Subcutaneous abdominal adipose tissue (tissue), 5 donors: Measurements from ENCODE around the gene OR1L6.

Source experiments
- H3K27ac ChIP-seq: one replicate; pipeline ENCODE4 v1.7.0; 2013; ENCODE audit warnings: low read depth, mild to moderate bottlenecking, inconsistent platforms, low read length, moderate library complexity
- H3K27me3 ChIP-seq, 5 donors: one replicate each; pipeline ENCODE4 v1.7.0; 2013; ENCODE audit warnings: low read length in 5 of 5, inconsistent platforms in 1 of 5; ENCODE audit not compliant: control insufficient read depth in 5 of 5, insufficient read depth in 4 of 5
- H3K36me3 ChIP-seq, 5 donors: one replicate each; pipeline ENCODE4 v1.7.0; 2013; ENCODE audit warnings: low read length in 5 of 5; ENCODE audit not compliant: control insufficient read depth in 5 of 5, insufficient read depth in 5 of 5
- H3K4me1 ChIP-seq, 5 donors: one replicate each; pipeline ENCODE4 v1.7.0; 2013; ENCODE audit warnings: low read length in 5 of 5, mild to moderate bottlenecking in 3 of 5, moderate library complexity in 1 of 5; ENCODE audit not compliant: control insufficient read depth in 5 of 5, insufficient read depth in 5 of 5
- H3K4me3 ChIP-seq, 5 donors: one replicate each; pipeline ENCODE4 v1.7.0; 2013; ENCODE audit warnings: low read length in 5 of 5, low read depth in 1 of 5
- H3K9ac ChIP-seq, 5 donors: one replicate each; pipeline ENCODE4 v1.7.0; 2013; ENCODE audit warnings: low read length in 5 of 5, mild to moderate bottlenecking in 4 of 5, moderate library complexity in 3 of 5
- H3K9me3 ChIP-seq, 5 donors: one replicate each; pipeline ENCODE4 v1.7.0; 2013; ENCODE audit warnings: low read length in 5 of 5; ENCODE audit not compliant: control insufficient read depth in 5 of 5
- donor health status: healthy.
- donor health status: healthy.
- donor health status: healthy.
- donor health status: healthy.
- donor health status: healthy.

The OR1L6 gene

DNA sequence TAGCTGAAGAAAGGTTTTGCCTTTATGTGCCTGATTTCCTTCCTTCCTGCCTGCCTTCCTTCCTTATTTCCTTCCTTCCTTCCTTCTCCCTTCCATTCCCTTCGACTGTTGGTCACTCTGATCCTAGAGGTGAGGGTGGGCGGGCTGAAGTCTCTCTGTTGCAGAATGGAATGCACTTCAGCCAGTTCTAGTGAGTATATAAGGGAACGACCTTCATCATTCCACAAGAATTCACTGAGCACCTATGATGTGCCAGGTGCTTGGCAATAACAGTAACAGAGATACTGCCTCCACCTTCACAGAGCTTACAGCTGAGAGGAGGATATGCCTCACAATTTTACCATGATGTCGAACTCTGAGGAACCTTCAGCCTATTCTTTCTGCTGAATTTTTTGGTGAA, 37.9 kb downstream of the OR1L6 start:
- Histone ChIP-seq H3K4me3 (no peak overlapping the region), H3K4me1 (no peaks in the 10 kb centered on the region), H3K27me3 (peaks cover 0 to 2% (median 0%) of the 10 kb centered on the region in 5 donors), H3K36me3 (peaks cover 0 to 3% (median 0%) of the 10 kb centered on the region in 5 donors), H3K9me3 (peaks cover 0 to 2% (median 0%) of the 10 kb centered on the region in 5 donors), H3K9ac (no peak overlapping the region), H3K27ac (no peak overlapping the region)

DNA sequence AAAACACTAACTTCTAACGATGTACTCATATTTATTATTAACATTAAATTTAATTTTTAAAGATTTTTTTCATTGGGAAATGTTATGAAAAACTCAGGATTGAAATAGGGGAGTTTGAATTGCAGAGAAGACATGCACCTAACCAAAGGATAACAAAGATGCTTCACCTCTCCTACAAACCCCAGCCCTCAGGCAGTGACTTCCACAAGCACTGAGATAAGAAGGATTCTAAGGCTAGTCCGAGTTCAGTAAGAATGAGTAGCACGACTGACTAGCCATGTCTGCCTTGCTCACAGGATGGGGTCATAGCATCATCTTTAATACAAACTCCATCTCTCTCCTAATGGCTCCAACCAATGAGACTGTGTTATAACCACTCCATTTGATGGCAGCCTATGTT, 39.6 kb downstream of the OR1L6 start:
- Histone ChIP-seq H3K36me3 (peaks cover 0 to 3% (median 0%) of the 10 kb centered on the region in 5 donors), H3K27me3 (peaks cover 0 to 2% (median 0%) of the 10 kb centered on the region in 5 donors), H3K4me1 (no peaks in the 10 kb centered on the region), H3K9ac (no peak overlapping the region), H3K27ac (no peak overlapping the region), H3K4me3 (no peak overlapping the region), H3K9me3 (no peaks in the 10 kb centered on the region)

DNA sequence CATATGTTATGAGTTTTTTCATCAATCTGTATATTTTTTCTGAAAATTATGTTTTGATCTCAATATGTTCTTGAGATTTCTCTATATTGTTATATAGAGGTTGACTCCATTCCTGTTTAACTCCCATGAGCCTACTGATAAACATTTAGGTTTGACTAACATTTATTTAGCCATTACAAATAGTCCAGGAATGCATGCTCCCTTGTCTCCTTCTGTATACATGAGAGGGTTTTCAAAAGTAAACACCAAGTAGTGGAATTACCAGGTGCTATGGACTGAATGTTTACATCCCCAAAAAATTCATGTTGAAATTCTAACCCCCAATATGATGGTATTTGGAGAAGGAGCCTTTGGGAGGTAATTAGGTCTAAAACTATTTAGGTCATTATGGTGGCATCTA, 43.2 kb downstream of the OR1L6 start:
- Histone ChIP-seq H3K4me1 (no peaks in the 10 kb centered on the region), H3K4me3 (no peak overlapping the region), H3K27me3 (no peaks in the 10 kb centered on the region), H3K9ac (no peak overlapping the region), H3K27ac (no peak overlapping the region), H3K36me3 (peaks cover 0 to 6% (median 3%) of the 10 kb centered on the region in 5 donors), H3K9me3 (no peaks in the 10 kb centered on the region)

DNA sequence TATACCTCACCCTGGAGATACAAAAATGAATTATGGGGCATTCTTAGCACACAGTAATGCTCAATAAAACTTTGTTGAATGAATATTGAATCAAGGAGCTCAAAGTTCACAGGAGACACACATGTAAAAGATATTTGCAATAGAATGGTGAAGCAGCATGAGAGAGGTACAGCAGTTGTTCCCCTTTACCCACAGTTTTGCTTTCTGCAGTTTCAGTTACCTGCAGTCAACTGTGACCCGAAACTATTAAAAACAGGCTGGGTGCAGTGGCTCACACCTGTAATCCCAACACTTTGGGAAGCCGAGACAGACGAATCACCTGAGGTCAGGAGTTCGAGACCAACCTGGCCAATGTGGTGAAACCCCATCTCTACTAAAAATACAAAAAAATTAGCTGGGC, 44.2 kb downstream of the OR1L6 start:
- Histone ChIP-seq H3K27ac (no peak overlapping the region), H3K4me3 (no peak overlapping the region), H3K27me3 (no peaks in the 10 kb centered on the region), H3K9ac (no peak overlapping the region), H3K9me3 (no peaks in the 10 kb centered on the region), H3K4me1 (no peaks in the 10 kb centered on the region), H3K36me3 (peaks cover 0 to 6% (median 3%) of the 10 kb centered on the region in 5 donors)

DNA sequence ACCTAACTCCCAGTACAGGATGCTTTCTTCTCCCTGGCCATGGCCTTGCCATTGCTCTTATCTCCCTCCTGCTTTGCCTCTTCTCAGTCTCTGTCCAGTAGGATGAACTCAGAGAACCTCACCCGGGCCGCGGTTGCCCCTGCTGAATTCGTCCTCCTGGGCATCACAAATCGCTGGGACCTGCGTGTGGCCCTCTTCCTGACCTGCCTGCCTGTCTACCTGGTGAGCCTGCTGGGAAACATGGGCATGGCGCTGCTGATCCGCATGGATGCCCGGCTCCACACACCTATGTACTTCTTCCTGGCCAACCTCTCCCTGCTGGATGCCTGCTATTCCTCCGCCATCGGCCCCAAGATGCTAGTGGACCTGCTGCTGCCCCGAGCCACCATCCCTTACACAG, 46.7 kb downstream of the OR1L6 start, which contains the start of gene OR5C1:
Gene OR5C1 (plus strand): TSS at position 103 of the 400 bp plus-strand sequence. CDS start 0 bp downstream, at position 103.
- peaks cover 0 to 6% (median 3%) of the 10 kb centered on the region in 5 donors for H3K36me3 ChIP-seq
- no peaks in the 10 kb centered on the region for H3K4me1 ChIP-seq
- no peaks in the 10 kb centered on the region for H3K9me3 ChIP-seq
- H3K27me3 ChIP-seq: no peaks in the 10 kb centered on the region
- H3K9ac ChIP-seq: no peak within 1 kb of the TSS
- no peak within 1 kb of the TSS for H3K27ac ChIP-seq
- no peak within 1 kb of the TSS for H3K4me3 ChIP-seq

DNA sequence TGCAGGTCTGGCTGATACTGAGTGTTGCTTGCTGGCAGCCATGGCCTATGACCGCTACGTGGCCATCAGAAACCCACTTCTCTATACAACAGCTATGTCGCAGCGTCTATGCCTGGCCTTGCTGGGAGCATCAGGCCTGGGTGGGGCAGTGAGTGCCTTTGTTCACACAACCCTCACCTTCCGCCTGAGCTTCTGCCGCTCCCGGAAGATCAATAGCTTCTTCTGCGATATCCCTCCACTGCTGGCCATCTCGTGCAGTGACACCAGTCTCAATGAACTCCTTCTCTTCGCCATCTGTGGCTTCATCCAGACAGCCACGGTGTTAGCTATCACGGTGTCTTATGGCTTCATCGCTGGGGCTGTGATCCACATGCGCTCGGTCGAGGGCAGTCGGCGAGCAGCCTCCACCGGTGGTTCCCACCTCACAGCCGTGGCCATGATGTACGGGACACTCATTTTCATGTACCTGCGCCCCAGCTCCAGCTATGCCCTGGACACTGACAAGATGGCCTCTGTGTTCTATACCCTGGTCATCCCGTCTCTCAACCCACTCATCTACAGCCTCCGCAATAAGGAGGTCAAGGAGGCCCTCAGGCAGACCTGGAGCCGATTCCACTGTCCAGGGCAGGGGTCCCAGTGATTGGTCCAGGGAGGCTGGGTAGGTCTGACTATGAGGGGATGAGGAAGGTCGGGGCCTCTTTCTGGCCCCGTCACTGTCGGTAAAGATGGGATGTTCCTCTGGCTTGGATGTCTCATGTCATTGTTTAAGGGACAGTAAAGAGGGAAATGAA, 47.3 kb downstream of the OR1L6 start:
- Histone ChIP-seq H3K4me3 (no peak overlapping the region), H3K36me3 (peaks cover 0 to 6% (median 2%) of the 10 kb centered on the region in 5 donors), H3K4me1 (no peaks in the 10 kb centered on the region), H3K9ac (no peak overlapping the region), H3K9me3 (no peaks in the 10 kb centered on the region), H3K27ac (no peak overlapping the region), H3K27me3 (no peaks in the 10 kb centered on the region)

DNA sequence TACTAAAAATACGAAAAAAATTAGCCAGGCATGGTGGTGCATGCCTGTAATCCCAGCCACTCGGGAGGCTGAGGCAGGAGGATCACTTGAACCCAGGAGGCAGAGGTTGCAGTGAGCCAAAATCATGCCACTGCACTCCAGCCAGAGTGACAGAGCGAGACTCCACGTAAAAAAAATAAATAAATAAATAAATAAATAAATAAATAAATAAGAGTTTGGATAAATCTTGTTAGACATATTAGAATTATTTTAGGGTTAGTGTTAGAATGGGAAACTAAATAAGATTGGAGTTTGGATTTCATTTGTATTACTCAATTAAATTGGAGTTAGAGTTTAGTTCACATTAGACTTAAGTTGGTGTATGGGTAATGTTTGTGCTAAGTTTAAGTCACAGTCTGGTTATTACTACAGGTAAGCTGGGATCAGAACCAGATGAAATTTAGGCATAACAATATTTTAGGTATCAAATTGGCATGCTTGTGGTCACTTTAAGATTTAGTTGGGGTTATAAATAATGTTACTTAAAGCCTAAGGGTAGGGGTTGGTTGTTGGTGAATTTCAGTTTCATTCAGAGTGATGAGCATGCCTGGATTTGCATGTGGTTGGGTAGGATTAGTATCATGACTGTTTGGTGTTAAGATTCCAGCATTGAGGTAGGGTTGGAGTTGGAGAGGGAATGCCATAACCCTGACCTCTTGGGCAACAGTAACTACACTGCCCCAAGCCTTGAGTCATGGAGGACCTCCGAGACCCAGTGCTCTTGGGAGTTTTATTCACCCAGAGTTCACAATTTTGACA, 50.0 kb downstream of the OR1L6 start:
- Histone ChIP-seq H3K9ac (no peak overlapping the region), H3K27me3 (no peaks in the 10 kb centered on the region), H3K27ac (no peak overlapping the region), H3K4me3 (no peak overlapping the region), H3K4me1 (no peaks in the 10 kb centered on the region), H3K9me3 (no peaks in the 10 kb centered on the region), H3K36me3 (peaks cover 0 to 5% (median 2%) of the 10 kb centered on the region in 5 donors)

DNA sequence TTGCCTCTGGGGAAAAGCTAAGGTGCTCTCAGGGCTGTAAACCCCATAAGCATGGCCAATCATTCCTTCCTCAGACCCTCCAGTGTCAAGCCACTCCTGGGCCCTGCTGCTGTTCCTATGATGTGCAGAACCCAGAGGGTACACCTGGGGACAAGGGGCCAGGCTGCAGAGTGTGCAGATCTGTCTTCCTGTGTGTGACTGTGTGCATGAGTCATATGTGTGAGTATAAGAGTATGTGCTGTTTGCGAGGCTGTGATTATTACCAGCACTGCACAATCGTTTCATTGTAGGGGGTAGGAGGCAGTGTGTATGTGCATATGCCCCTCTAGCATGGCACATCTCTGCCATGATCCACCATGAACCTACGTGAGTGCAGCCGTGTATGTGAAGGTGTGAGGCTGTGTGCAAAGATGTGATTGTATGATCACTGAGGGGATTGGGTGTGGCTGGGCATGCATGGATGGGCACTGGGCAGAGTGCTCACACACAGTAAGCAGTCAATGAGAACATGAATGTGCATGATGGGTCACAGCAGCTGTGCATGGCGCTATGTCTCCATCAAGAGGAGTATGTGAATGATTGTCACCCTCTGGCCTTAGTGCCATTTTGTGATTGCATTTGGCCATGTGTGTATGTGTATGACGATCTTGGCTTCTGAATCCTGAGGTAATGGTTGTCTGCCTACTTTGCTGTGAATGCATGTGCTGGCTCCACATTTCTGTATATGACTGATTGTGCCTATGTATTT, 55.4 kb downstream of the OR1L6 start:
- Histone ChIP-seq H3K4me1 (no peaks in the 10 kb centered on the region), H3K27ac (no peak overlapping the region), H3K36me3 (no peaks in the 10 kb centered on the region), H3K9ac (no peak overlapping the region), H3K27me3 (no peaks in the 10 kb centered on the region), H3K4me3 (no peak overlapping the region), H3K9me3 (no peaks in the 10 kb centered on the region)
